Peyer's patch (tissue), 4 donors: ENCODE measurements around the gene EYS. TPM values are rescaled to one million over a fixed set of nuclear protein-coding genes. Genes with fewer than 3 reads are reported as not detected.

Source experiments
- DNase-seq, 3 donors: peaks; one replicate each; pipeline ENCODE4 v3.0.0-alpha.2; 2017 to 2019
- H3K27ac ChIP-seq, 4 donors: fragments of 200-600 bp; sonication (generic); one replicate each; pipeline ENCODE4 v1.5.1; 2016 to 2019
- H3K27me3 ChIP-seq, 2 donors: fragments of 200-600 bp; sonication (generic); one replicate each; pipeline ENCODE4 v1.5.1; 2019
- H3K36me3 ChIP-seq, 3 donors: fragments of 200-600 bp; sonication (generic); one replicate each; pipeline ENCODE4 v1.5.1; 2016 to 2019
- H3K4me1 ChIP-seq, 4 donors: fragments of 200-600 bp; sonication (generic); one replicate each; pipeline ENCODE4 v1.5.1; 2016 to 2019
- H3K4me3 ChIP-seq, 4 donors: fragments of 200-600 bp; sonication (generic); 1 replicate in 3 of 4; 2 replicates in 1 of 4; pipeline ENCODE4 v1.5.1; 2016 to 2019; ENCODE audit warnings: mild to moderate bottlenecking in 1 of 4
- H3K9me3 ChIP-seq, 4 donors: fragments of 200-600 bp; sonication (generic); one replicate each; pipeline ENCODE4 v1.5.1; 2016 to 2019; ENCODE audit warnings: mild to moderate bottlenecking in 1 of 4
- POLR2A ChIP-seq, 2 donors: fragments of 450-650 bp; IDR thresholded peaks; one replicate each; pipeline ENCODE4 v1.5.1; 2017; ENCODE audit warnings: antibody characterized with exemption in 2 of 2, mild to moderate bottlenecking in 2 of 2, moderate library complexity in 2 of 2
- total RNA-seq, 4 donors: library from RNA; depleted of rRNA; stranded (reverse); fragments of >200 nt; gene quantifications; one replicate each; pipeline ENCODE4 v1.1.0, GENCODE V29; 2016
- TF ChIP-seq, protein P1 (sequence below), 6 experiments: fragments of 450-650 bp in 4 of 6; fragments of 200-600 bp in 2 of 6; sonication (generic) in 1 of 6; IDR thresholded peaks; one replicate each; pipeline ENCODE4 v1.5.1; 2017 to 2019; ENCODE audit warnings: antibody characterized with exemption in 6 of 6, mild to moderate bottlenecking in 3 of 6, moderate library complexity in 1 of 6

Gene EYS
- total RNA-seq, 4 donors from 2014 or later: 0.13 to 1.5 (median 0.35) TPM; not detected in 1

DNA sequence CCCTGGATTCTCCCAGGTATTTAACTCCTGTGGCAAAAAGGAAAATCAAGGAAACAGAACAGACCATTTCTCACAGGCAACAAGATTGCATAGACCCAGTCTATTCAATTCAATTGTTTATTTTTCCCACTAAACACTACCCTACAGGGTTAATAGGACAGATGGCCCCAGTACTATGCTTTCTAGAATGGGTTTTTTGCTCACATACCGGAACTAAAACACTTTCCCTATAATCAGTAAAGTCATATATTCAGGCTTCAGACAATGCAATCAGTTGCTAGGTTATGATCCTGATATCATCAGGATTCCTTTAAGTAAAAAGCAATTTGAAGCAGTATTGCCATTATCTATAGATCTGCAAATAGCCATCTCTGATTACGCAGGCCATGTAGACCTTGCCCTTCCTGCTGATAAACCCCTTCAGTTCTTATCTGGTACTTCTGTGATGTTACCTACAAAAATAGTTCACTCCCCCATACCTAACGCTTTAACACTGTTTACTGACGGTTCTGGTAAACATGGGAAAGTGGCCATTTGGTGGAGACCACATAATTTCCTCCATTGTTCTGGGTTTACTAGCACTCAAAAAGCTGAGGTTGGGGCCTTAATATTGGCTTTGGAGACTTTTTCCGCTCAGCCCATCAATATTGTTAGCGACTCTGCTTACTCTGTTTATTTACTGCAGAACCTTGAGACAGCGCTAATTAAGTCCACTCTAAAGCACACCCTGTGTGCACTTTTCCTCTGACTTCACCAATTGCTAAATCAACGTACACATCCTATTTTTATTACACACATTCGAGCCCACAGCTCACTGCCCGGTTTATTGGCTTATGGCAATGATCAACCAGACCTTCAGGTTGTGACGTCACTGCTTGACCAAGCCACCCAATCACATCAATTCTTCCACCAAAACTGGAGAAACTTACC, 1405.5 kb downstream of the EYS start:
- Histone ChIP-seq H3K36me3 (no peaks in the 10 kb centered on the region), H3K27me3 (no peaks in the 10 kb centered on the region), H3K4me3 (peak overlapping the region in 1 of 4 donors; percentile 24), H3K27ac (peak overlapping the region in 2 of 4 donors; percentile 30 to 44), H3K9me3 (peaks cover 0 to 6% (median 0%) of the 10 kb centered on the region in 4 donors), H3K4me1 (no peaks in the 10 kb centered on the region)
- peak in 2 of 3 donors; percentile 53 to 57 for DNase-seq
- no peak for TF ChIP-seq POLR2A (IDR thresholded peaks at IDR 0.05)
- TF ChIP-seq, protein P1, sequence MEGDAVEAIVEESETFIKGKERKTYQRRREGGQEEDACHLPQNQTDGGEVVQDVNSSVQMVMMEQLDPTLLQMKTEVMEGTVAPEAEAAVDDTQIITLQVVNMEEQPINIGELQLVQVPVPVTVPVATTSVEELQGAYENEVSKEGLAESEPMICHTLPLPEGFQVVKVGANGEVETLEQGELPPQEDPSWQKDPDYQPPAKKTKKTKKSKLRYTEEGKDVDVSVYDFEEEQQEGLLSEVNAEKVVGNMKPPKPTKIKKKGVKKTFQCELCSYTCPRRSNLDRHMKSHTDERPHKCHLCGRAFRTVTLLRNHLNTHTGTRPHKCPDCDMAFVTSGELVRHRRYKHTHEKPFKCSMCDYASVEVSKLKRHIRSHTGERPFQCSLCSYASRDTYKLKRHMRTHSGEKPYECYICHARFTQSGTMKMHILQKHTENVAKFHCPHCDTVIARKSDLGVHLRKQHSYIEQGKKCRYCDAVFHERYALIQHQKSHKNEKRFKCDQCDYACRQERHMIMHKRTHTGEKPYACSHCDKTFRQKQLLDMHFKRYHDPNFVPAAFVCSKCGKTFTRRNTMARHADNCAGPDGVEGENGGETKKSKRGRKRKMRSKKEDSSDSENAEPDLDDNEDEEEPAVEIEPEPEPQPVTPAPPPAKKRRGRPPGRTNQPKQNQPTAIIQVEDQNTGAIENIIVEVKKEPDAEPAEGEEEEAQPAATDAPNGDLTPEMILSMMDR (IDR thresholded peaks at IDR 0.05): peak in 1 of 6 experiments; percentile 33

- Histone ChIP-seq H3K4me1 (no peaks in the 10 kb centered on the region), H3K4me3 (no peak overlapping the region), H3K9me3 (peaks cover 0 to 6% (median 0%) of the 10 kb centered on the region in 4 donors), H3K36me3 (no peaks in the 10 kb centered on the region), H3K27me3 (no peaks in the 10 kb centered on the region), H3K27ac (no peak overlapping the region)
- no peak for TF ChIP-seq POLR2A (IDR thresholded peaks at IDR 0.05)
- TF ChIP-seq, protein P1 (IDR thresholded peaks at IDR 0.05): no peak
- no peak for DNase-seq
Observed at GRCh38 chr6:64299176-64299575, 1407.8 kb downstream of the EYS start.

DNA sequence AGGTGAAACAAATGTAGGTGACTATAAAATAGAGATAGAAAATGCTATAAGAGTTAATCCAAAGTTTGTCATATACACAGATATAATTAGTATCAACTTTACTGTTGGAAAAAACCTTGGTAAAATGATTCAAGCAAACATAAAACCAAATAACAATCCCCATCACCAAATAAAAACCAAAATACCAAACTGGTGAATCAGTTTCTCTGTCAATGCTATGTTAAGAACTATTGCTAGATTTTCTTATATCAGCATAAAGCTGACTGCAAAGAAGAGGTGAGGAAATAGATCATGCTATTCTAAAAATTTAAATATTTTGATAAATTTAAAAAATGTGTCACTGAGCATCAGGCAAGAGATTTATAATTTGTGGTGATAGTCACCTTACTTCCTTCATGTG, 1413.0 kb downstream of the EYS start:
- no peak overlapping the region for H3K27ac ChIP-seq
- DNase-seq: no peak
- TF ChIP-seq, protein P1 (IDR thresholded peaks at IDR 0.05): no peak
- TF ChIP-seq POLR2A (IDR thresholded peaks at IDR 0.05): no peak
- H3K4me3 ChIP-seq: no peak overlapping the region
- no peaks in the 10 kb centered on the region for H3K27me3 ChIP-seq
- peaks cover 0 to under 1% (median 0%) of the 10 kb centered on the region in 4 donors for H3K9me3 ChIP-seq
- H3K36me3 ChIP-seq: no peaks in the 10 kb centered on the region
- H3K4me1 ChIP-seq: no peaks in the 10 kb centered on the region

DNA sequence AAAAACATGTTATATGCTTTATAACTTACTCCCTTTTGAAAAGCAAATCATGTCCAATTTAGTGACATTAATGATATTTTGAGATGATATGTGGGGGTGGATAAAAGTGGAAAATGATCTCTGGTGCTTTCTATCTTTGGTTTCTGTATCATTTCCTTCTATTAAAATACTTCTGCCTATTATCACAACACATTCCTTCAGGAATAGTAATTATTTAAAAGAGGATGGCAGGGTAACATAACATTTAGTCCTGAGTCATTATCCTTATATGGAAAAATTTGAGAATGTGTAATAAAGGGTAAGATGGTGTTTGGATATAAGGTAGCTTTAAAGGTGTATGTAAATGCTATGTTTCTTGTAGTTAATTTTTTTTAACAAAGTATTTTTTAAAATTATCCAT, 1413.7 kb downstream of the EYS start:
- DNase-seq: no peak
- Histone ChIP-seq H3K27me3 (no peaks in the 10 kb centered on the region), H3K9me3 (no peaks in the 10 kb centered on the region), H3K4me3 (no peak overlapping the region), H3K36me3 (no peaks in the 10 kb centered on the region), H3K4me1 (no peaks in the 10 kb centered on the region), H3K27ac (no peak overlapping the region)
- TF ChIP-seq, protein P1 (IDR thresholded peaks at IDR 0.05): no peak
- TF ChIP-seq POLR2A (IDR thresholded peaks at IDR 0.05): no peak

DNA sequence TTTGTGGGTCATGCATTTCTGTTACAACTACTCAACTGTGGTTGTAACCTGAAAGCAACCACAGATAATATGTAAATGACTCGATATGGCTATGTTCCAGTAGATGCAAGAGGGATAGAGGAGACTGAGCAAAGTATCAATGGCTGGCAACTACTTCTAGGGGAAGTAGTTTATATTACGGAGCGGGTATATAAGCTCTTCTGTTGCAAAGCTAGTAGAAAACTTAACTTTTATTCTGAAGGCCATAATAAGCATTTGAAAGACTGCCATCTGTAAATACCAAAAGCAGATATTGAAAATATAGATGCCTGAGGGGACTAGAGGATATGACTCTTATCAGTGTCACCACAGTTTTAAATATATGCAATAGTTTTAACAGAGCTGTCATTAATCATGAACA, 1416.2 kb downstream of the EYS start:
- Histone ChIP-seq H3K4me1 (no peaks in the 10 kb centered on the region), H3K36me3 (no peaks in the 10 kb centered on the region), H3K4me3 (no peak overlapping the region), H3K27me3 (no peaks in the 10 kb centered on the region), H3K27ac (no peak overlapping the region), H3K9me3 (no peaks in the 10 kb centered on the region)
- TF ChIP-seq POLR2A (IDR thresholded peaks at IDR 0.05): no peak
- TF ChIP-seq, protein P1 (IDR thresholded peaks at IDR 0.05): no peak
- no peak for DNase-seq
